ENCODE results near the gene PLGLB1. TPM values are rescaled to one million over a fixed set of nuclear protein-coding genes. Genes with fewer than 3 reads are reported as not detected.
A peak's percentile ranks its signal among the peaks of the same experiment; 100 is the strongest.
"Not testable (repeated sequence)": the region's sequence is repeated elsewhere in the genome, so short reads cannot be mapped to it uniquely, and the experiment has no call there.

PLGLB1 gene
- total and polyA plus RNA-seq, 2 of the 13 experiments (the other 11 are each of a cell fraction or from before 2014, with no cell fraction given): 0.20 to 0.26 TPM

- H3K27me3 ChIP-seq (ENCODE audit: control insufficient read depth in 1 of 2, insufficient read depth in 2 of 2, low read length in 2 of 2); H4K20me1 ChIP-seq (ENCODE audit: insufficient read depth, low read length); H3K27ac ChIP-seq (ENCODE audit: extremely low read length, insufficient read depth, low read length); POLR2A ChIA-PET; CTCF ChIA-PET (ENCODE audit: low intra/inter-chr PET ratio, low total read pairs); H3K36me3 ChIP-seq (replicated peaks in 1 of 2; ENCODE audit: control insufficient read depth in 1 of 2, insufficient read depth in 2 of 2, low read length in 2 of 2); H3K4me1 ChIP-seq (ENCODE audit: insufficient read depth, low read length); H3K4me2 ChIP-seq (ENCODE audit: low read depth, low read length); BruUV-seq (replicated peaks); H3K9me3 ChIP-seq (ENCODE audit: low read length); H3K4me3 ChIP-seq (replicated peaks in 1 of 3; ENCODE audit: insufficient read depth in 1 of 3, low read depth in 2 of 3, low read length in 3 of 3); H3K79me2 ChIP-seq (ENCODE audit: insufficient read depth, low read length); H2AFZ ChIP-seq (ENCODE audit: low read length); in situ Hi-C loops (cut with HindIII; ENCODE audit: extremely low pct_ligation_motif_present, low pct_unique_long_range_greater_than_20kb); intact Hi-C loops (cut with micrococcal nuclease; ENCODE audit: unreplicated experiment); H3K9ac ChIP-seq (ENCODE audit: insufficient read depth, low read depth, low read length): not testable (repeated sequence)
- DNase-seq (ENCODE audit: low spot score) (peak; percentile 47), ATAC-seq (peak; percentile 95), FAIRE-seq (peak; percentile 23)
- TF ChIP-seq, protein P1, sequence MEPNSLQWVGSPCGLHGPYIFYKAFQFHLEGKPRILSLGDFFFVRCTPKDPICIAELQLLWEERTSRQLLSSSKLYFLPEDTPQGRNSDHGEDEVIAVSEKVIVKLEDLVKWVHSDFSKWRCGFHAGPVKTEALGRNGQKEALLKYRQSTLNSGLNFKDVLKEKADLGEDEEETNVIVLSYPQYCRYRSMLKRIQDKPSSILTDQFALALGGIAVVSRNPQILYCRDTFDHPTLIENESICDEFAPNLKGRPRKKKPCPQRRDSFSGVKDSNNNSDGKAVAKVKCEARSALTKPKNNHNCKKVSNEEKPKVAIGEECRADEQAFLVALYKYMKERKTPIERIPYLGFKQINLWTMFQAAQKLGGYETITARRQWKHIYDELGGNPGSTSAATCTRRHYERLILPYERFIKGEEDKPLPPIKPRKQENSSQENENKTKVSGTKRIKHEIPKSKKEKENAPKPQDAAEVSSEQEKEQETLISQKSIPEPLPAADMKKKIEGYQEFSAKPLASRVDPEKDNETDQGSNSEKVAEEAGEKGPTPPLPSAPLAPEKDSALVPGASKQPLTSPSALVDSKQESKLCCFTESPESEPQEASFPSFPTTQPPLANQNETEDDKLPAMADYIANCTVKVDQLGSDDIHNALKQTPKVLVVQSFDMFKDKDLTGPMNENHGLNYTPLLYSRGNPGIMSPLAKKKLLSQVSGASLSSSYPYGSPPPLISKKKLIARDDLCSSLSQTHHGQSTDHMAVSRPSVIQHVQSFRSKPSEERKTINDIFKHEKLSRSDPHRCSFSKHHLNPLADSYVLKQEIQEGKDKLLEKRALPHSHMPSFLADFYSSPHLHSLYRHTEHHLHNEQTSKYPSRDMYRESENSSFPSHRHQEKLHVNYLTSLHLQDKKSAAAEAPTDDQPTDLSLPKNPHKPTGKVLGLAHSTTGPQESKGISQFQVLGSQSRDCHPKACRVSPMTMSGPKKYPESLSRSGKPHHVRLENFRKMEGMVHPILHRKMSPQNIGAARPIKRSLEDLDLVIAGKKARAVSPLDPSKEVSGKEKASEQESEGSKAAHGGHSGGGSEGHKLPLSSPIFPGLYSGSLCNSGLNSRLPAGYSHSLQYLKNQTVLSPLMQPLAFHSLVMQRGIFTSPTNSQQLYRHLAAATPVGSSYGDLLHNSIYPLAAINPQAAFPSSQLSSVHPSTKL (CRISPR knock-in tag; IDR thresholded peaks at IDR 0.05): peak; percentile 32; the same call in 1 of the 2 replicates
- TF ChIP-seq FOXA3 (CRISPR knock-in tag; IDR thresholded peaks at IDR 0.05): 0 out of 2 replicates have a peak, but pooled peaks have one; percentile 16
- peak; percentile 43; the same call in 1 of the 2 replicates for TF ChIP-seq BCL6 (CRISPR knock-in tag; IDR thresholded peaks at IDR 0.05)
- 0 out of 2 replicates have a peak, but pooled peaks have one; percentile 28 for TF ChIP-seq GATAD2A (CRISPR knock-in tag; IDR thresholded peaks at IDR 0.05)
- no CpG with 5 or more reads among the region's 2 CpGs for WGBS (ENCODE audit: low lambda C conversion rate)
These were observed 41.8 kb upstream of the PLGLB1 start for GRCh38 chr2:87063431-87063830.

- in situ Hi-C loops (cut with HindIII; ENCODE audit: extremely low pct_ligation_motif_present, low pct_unique_long_range_greater_than_20kb); CTCF ChIA-PET (ENCODE audit: low intra/inter-chr PET ratio, low total read pairs); ATAC-seq; H3K4me3 ChIP-seq (replicated peaks in 1 of 3; ENCODE audit: insufficient read depth in 1 of 3, low read depth in 2 of 3, low read length in 3 of 3); BruUV-seq (replicated peaks); POLR2A ChIA-PET; H3K9ac ChIP-seq (ENCODE audit: insufficient read depth, low read depth, low read length); DNase-seq (ENCODE audit: low spot score); H3K79me2 ChIP-seq (ENCODE audit: insufficient read depth, low read length); H3K27me3 ChIP-seq (ENCODE audit: control insufficient read depth in 1 of 2, insufficient read depth in 2 of 2, low read length in 2 of 2); FAIRE-seq; H3K9me3 ChIP-seq (ENCODE audit: low read length); H2AFZ ChIP-seq (ENCODE audit: low read length); H4K20me1 ChIP-seq (ENCODE audit: insufficient read depth, low read length); H3K4me2 ChIP-seq (ENCODE audit: low read depth, low read length); H3K36me3 ChIP-seq (replicated peaks in 1 of 2; ENCODE audit: control insufficient read depth in 1 of 2, insufficient read depth in 2 of 2, low read length in 2 of 2); H3K27ac ChIP-seq (ENCODE audit: extremely low read length, insufficient read depth, low read length); H3K4me1 ChIP-seq (ENCODE audit: insufficient read depth, low read length); intact Hi-C loops (cut with micrococcal nuclease; ENCODE audit: unreplicated experiment): not testable (repeated sequence)
- 100% methylated on average over 1 of the region's 1 CpG for WGBS (ENCODE audit: low lambda C conversion rate)
These were observed 39.9 kb upstream of the PLGLB1 start for GRCh38 chr2:87061519-87061918.

GRCh38 chr2:87057606-87058005 is 36.0 kb upstream of the PLGLB1 start:
- H3K79me2 ChIP-seq (ENCODE audit: insufficient read depth, low read length); DNase-seq (ENCODE audit: low spot score); POLR2A ChIA-PET; BruUV-seq (replicated peaks); in situ Hi-C loops (cut with HindIII; ENCODE audit: extremely low pct_ligation_motif_present, low pct_unique_long_range_greater_than_20kb); FAIRE-seq; H2AFZ ChIP-seq (ENCODE audit: low read length); H3K4me1 ChIP-seq (ENCODE audit: insufficient read depth, low read length); H3K9ac ChIP-seq (ENCODE audit: insufficient read depth, low read depth, low read length); intact Hi-C loops (cut with micrococcal nuclease; ENCODE audit: unreplicated experiment); H3K4me3 ChIP-seq (replicated peaks in 1 of 3; ENCODE audit: insufficient read depth in 1 of 3, low read depth in 2 of 3, low read length in 3 of 3); H3K9me3 ChIP-seq (ENCODE audit: low read length); H4K20me1 ChIP-seq (ENCODE audit: insufficient read depth, low read length); H3K4me2 ChIP-seq (ENCODE audit: low read depth, low read length); ATAC-seq; H3K27me3 ChIP-seq (ENCODE audit: control insufficient read depth in 1 of 2, insufficient read depth in 2 of 2, low read length in 2 of 2); H3K27ac ChIP-seq (ENCODE audit: extremely low read length, insufficient read depth, low read length); CTCF ChIA-PET (ENCODE audit: low intra/inter-chr PET ratio, low total read pairs); H3K36me3 ChIP-seq (replicated peaks in 1 of 2; ENCODE audit: control insufficient read depth in 1 of 2, insufficient read depth in 2 of 2, low read length in 2 of 2): not testable (repeated sequence)
- 98% methylated on average over 3 of the region's 4 CpGs for WGBS (ENCODE audit: low lambda C conversion rate)

All from HepG2 (cell line).